Panc1 (cell line): ENCODE measurements around the gene ULBP3. TPM values are rescaled to one million over a fixed set of nuclear protein-coding genes. Genes with fewer than 3 reads are reported as not detected.
"Not testable (repeated sequence)": the region's sequence is repeated elsewhere in the genome, so short reads cannot be mapped to it uniquely, and the experiment has no call there.

Experiments
- ATAC-seq: fragments of 200-7000 bp; cut with Tn5 transposase; 2 replicates; pipeline ENCODE4 v1.9.1; 2020; ENCODE audit warnings: mild to moderate bottlenecking, moderate library complexity
- BruUV-seq: library from RNA; stranded (reverse); fragments of 400-500 nt; replicated peaks from 2 replicates; lab custom pipeline; 2021; lab: Mats Ljungman, UMichigan
- CTCF ChIA-PET: fragments of 300-600 bp; sonication (Branson Sonifier 250); formaldehyde crosslinking; loops from one replicate; lab custom pipeline; 2022; ENCODE audit warnings: antibody characterized with exemption; lab: Charles Lee
- POLR2A ChIA-PET: fragments of 300-600 bp; sonication (Branson Sonifier 250); formaldehyde crosslinking; loops from one replicate; lab custom pipeline; 2022; ENCODE audit warnings: antibody characterized with exemption; lab: Charles Lee
- DNase-seq: peaks from one replicate; pipeline ENCODE4 v3.0.0-alpha.2; 2010; ENCODE audit warnings: low read depth, low spot score
- H3K27ac ChIP-seq: 2 replicates; pipeline ENCODE4 v1.5.1; 2011; ENCODE audit warnings: mild to moderate bottlenecking, low read length, inconsistent platforms
- H3K27me3 ChIP-seq: fragments of 200-500 bp; sonication (Bioruptor generic); 2 replicates; pipeline ENCODE4 v1.6.0; 2014; ENCODE audit warnings: low read length, inconsistent platforms; ENCODE audit not compliant: control insufficient read depth, insufficient read depth
- H3K36me3 ChIP-seq: fragments of 200-500 bp; sonication (Bioruptor generic); 2 replicates; pipeline ENCODE4 v1.5.1; 2014; ENCODE audit warnings: inconsistent platforms, mild to moderate bottlenecking, low read length, moderate library complexity; ENCODE audit not compliant: control insufficient read depth, insufficient read depth
- H3K4me1 ChIP-seq: 2 replicates; pipeline ENCODE4 v1.5.1; 2011; ENCODE audit warnings: inconsistent platforms, mild to moderate bottlenecking, low read length, moderate library complexity; ENCODE audit not compliant: control insufficient read depth, insufficient read depth
- H3K4me3 ChIP-seq, 2 experiments: 2 replicates each; pipeline ENCODE4 v1.5.1; 2011 to 2012; ENCODE audit warnings: low read depth in 2 of 2, low read length in 2 of 2, mild to moderate bottlenecking in 2 of 2, inconsistent platforms in 1 of 2, moderate library complexity in 1 of 2
- H3K9me3 ChIP-seq: fragments of 200-500 bp; sonication (Bioruptor generic); 2 replicates; pipeline ENCODE4 v1.5.1; 2014; ENCODE audit warnings: low read depth, mild to moderate bottlenecking, inconsistent platforms, low read length, moderate library complexity; ENCODE audit not compliant: control insufficient read depth, insufficient read depth
- CTCF ChIP-seq: fragments of 450-650 bp; IDR thresholded peaks from 2 replicates; pipeline ENCODE4 v1.5.1; 2017; ENCODE audit warnings: mild to moderate bottlenecking
- POLR2AphosphoS5 ChIP-seq: IDR thresholded peaks from 2 replicates; pipeline ENCODE4 v1.6.1; 2012; ENCODE audit warnings: mild to moderate bottlenecking, low read depth, low read length, moderate library complexity
- SIN3A ChIP-seq: IDR thresholded peaks from 2 replicates; pipeline ENCODE4 v1.6.1; 2012; ENCODE audit warnings: low read depth, mild to moderate bottlenecking, low read length, moderate library complexity, borderline replicate concordance; ENCODE audit not compliant: insufficient read depth
- TCF7L2 ChIP-seq: IDR thresholded peaks from 2 replicates; pipeline ENCODE4 v1.6.1; 2011; ENCODE audit warnings: mild to moderate bottlenecking, low read depth, low read length, inconsistent platforms
- in situ Hi-C: cut with HindIII; loops from 2 replicates; pipeline ENCODE4 v1.10.0; 2016; ENCODE audit warnings: low sequenced_read_pairs, low pct_unique_long_range_greater_than_20kb
- intact Hi-C: fragments of 100-400 bp; cut with micrococcal nuclease; formaldehyde crosslinking; loops from one replicate; pipeline ENCODE4 v1.10.0; 2022; ENCODE audit not compliant: unreplicated experiment
- total RNA-seq: library from RNA; stranded (reverse); gene quantifications from one replicate; pipeline ENCODE4 v1.2.1, GENCODE V29; 2021; ENCODE audit not compliant: unreplicated experiment
- TF ChIP-seq, protein P1 (sequence below), 2 experiments: IDR thresholded peaks; 2 replicates each; pipeline ENCODE4 v1.6.1; 2011 to 2012; ENCODE audit warnings: low read depth in 2 of 2, control low read depth in 1 of 2, low read length in 1 of 2, mild to moderate bottlenecking in 1 of 2, moderate library complexity in 1 of 2; ENCODE audit not compliant: insufficient read depth in 1 of 2

Gene ULBP3
- total RNA-seq, 1 experiment from 2014 or later, result 2.4 TPM

GRCh38 chr6:150021870-150022269 lies 47.1 kb downstream of the ULBP3 start:
- intact Hi-C loops, H3K4me3 ChIP-seq, H3K27ac ChIP-seq, DNase-seq, BruUV-seq, POLR2A ChIA-PET, H3K9me3 ChIP-seq, CTCF ChIA-PET, ATAC-seq, H3K4me1 ChIP-seq, H3K27me3 ChIP-seq, H3K36me3 ChIP-seq, in situ Hi-C loops: not testable (repeated sequence)

DNA sequence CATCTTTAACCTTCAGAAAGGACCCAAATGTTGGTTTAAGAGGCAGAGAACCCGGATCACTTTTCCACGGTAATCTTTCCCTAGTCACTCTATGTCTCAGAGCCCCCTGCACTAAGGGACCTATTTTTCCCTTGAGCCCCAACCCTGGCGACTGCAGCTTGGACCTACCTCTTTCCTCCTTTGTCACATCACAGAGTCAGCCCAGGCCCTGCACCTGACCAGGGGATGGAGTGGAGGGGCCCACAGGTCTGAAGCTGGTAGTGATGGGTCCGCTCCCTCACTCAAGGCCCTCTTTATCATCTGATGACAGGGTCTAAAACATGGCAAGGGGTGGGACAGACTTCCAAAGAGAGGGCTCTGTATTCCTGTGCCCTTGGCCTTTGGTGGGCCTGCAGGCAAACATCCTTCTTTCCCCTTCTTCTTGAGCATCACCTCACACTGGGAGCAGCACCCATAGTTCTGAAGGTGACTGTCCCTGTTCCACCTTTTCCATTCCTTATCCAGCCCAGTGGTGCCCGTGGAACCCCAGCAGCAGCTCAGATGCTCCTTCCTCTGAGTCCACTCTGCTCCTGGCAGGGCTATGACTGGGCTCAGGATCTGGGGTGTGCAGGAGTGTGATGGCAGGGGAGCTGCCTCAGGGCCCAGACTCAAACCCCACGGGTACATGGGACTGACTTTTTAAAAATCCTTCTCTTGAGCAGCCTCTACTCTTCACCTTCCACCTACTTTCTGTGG lies 49.9 kb downstream of the ULBP3 start:
- Histone ChIP-seq H3K27me3 (peaks cover 6% of the 10 kb centered on the region), H3K9me3 (no peaks in the 10 kb centered on the region), H3K36me3 (no peaks in the 10 kb centered on the region), H3K4me1 (no peaks in the 10 kb centered on the region; the same call in 1 of the 2 replicates), H3K4me3 (no peak overlapping the region), H3K27ac (no peak overlapping the region)
- intact Hi-C loops (no loop called here), in situ Hi-C loops (no loop called here)
- no TSS peak for BruUV-seq
- TF ChIP-seq TCF7L2 (no peak), POLR2AphosphoS5 (no peak), CTCF (no peak), SIN3A (no peak)
- TF ChIP-seq, protein P1, sequence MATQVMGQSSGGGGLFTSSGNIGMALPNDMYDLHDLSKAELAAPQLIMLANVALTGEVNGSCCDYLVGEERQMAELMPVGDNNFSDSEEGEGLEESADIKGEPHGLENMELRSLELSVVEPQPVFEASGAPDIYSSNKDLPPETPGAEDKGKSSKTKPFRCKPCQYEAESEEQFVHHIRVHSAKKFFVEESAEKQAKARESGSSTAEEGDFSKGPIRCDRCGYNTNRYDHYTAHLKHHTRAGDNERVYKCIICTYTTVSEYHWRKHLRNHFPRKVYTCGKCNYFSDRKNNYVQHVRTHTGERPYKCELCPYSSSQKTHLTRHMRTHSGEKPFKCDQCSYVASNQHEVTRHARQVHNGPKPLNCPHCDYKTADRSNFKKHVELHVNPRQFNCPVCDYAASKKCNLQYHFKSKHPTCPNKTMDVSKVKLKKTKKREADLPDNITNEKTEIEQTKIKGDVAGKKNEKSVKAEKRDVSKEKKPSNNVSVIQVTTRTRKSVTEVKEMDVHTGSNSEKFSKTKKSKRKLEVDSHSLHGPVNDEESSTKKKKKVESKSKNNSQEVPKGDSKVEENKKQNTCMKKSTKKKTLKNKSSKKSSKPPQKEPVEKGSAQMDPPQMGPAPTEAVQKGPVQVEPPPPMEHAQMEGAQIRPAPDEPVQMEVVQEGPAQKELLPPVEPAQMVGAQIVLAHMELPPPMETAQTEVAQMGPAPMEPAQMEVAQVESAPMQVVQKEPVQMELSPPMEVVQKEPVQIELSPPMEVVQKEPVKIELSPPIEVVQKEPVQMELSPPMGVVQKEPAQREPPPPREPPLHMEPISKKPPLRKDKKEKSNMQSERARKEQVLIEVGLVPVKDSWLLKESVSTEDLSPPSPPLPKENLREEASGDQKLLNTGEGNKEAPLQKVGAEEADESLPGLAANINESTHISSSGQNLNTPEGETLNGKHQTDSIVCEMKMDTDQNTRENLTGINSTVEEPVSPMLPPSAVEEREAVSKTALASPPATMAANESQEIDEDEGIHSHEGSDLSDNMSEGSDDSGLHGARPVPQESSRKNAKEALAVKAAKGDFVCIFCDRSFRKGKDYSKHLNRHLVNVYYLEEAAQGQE (IDR thresholded peaks at IDR 0.05; ENCODE audit: insufficient read depth in 1 of 2, low read depth in 2 of 2, low read length in 1 of 2), result no peak
- CTCF ChIA-PET, result no interaction called here
- ATAC-seq, result no peak
- DNase-seq, result no peak
- POLR2A ChIA-PET, result no interaction called here

- peaks cover 13% of the 10 kb centered on the region for H3K27me3 ChIP-seq
- H3K27ac ChIP-seq, ATAC-seq, H3K4me3 ChIP-seq, in situ Hi-C loops, BruUV-seq, H3K9me3 ChIP-seq, H3K36me3 ChIP-seq, H3K4me1 ChIP-seq, DNase-seq: not testable (repeated sequence)
- POLR2A ChIA-PET, result interaction anchor here (0.5 kb wide), 1 partner anchor 323 kb away, joined by 11 read pairs; no protein-coding TSS in a partner anchor
- CTCF ChIA-PET, result interaction anchor here (0.9 to 1.3 kb wide), 2 partner anchors 9 to 76 kb away, joined by 3 read pairs; no protein-coding TSS in a partner anchor
- intact Hi-C loops, result loop anchor here (2.0 kb wide), 1 partner anchor 82 kb away; no protein-coding TSS in a partner anchor
- peak; percentile 55 for TF ChIP-seq CTCF
These were observed 51.8 kb downstream of the ULBP3 start for GRCh38 chr6:150017186-150017521.
